NCI-H1694 (cell line): ENCODE results near the gene RASGEF1C.
"Not testable (repeated sequence)": the region's sequence is repeated elsewhere in the genome, so short reads cannot be mapped to it uniquely, and the experiment has no call there.

Source experiments
- DNase-seq: peaks from one replicate; lab custom pipeline; 2025; lab: John Stamatoyannopoulos, UW

The RASGEF1C gene

GRCh38 chr5:180099733-180100611 is 109.0 kb downstream of the RASGEF1C start:
- no peak for DNase-seq

GRCh38 chr5:180098991-180099732 is 109.8 kb downstream of the RASGEF1C start:
- no peak for DNase-seq

GRCh38 chr5:180098526-180098925 is 110.5 kb downstream of the RASGEF1C start:
- no peak for DNase-seq

GRCh38 chr5:180097926-180098325 is 111.1 kb downstream of the RASGEF1C start:
- DNase-seq = no peak

- no peak for DNase-seq
These were observed 111.7 kb downstream of the RASGEF1C start for GRCh38 chr5:180097163-180097894.

- no peak for DNase-seq
These were observed 112.4 kb downstream of the RASGEF1C start for GRCh38 chr5:180096616-180097015.

GRCh38 chr5:180095545-180095944 is 113.5 kb downstream of the RASGEF1C start:
- no peak for DNase-seq

- DNase-seq = no peak
These were observed 115.2 kb downstream of the RASGEF1C start for GRCh38 chr5:180093651-180094382.

- no peak for DNase-seq
These were observed 115.8 kb downstream of the RASGEF1C start for GRCh38 chr5:180093241-180093640.

GRCh38 chr5:180090769-180091546 is 118.1 kb downstream of the RASGEF1C start:
- DNase-seq = peak; percentile 47

GRCh38 chr5:180090098-180090768 is 118.8 kb downstream of the RASGEF1C start:
- DNase-seq = no peak

GRCh38 chr5:180089628-180090027 is 119.4 kb downstream of the RASGEF1C start:
- DNase-seq = not testable (repeated sequence)

- no peak for DNase-seq
These were observed 120.5 kb downstream of the RASGEF1C start for GRCh38 chr5:180088561-180088960.

GRCh38 chr5:180086816-180087399 is 122.1 kb downstream of the RASGEF1C start:
- DNase-seq = no peak

- DNase-seq = no peak
These were observed 123.2 kb downstream of the RASGEF1C start for GRCh38 chr5:180085837-180086236.

- no peak for DNase-seq
These were observed 124.1 kb downstream of the RASGEF1C start for GRCh38 chr5:180084638-180085561.

GRCh38 chr5:180083529-180084060 is 125.4 kb downstream of the RASGEF1C start:
- no peak for DNase-seq

GRCh38 chr5:180082633-180083420 is 126.2 kb downstream of the RASGEF1C start:
- no peak for DNase-seq
